Small intestine (tissue), 7 donors: ENCODE measurements around the gene SH2B2. TPM values are rescaled to one million over a fixed set of nuclear protein-coding genes. Genes with fewer than 3 reads are reported as not detected.

Experiments used
- DNase-seq, 2 donors: peaks; one replicate each; pipeline versions ENCODE4 v3.0.0 to v3.0.0-alpha.2; 2013
- FAIRE-seq: peaks from 2 replicates; lab custom pipeline; 2012; peaks lifted over from hg19 to GRCh38; lab: Jason Lieb, UNC
- H3K27ac ChIP-seq, 3 donors: one replicate each; pipeline ENCODE4 v1.5.1; 2013; ENCODE audit warnings: low read length in 2 of 3, mild to moderate bottlenecking in 2 of 3, control low read depth in 1 of 3, inconsistent platforms in 1 of 3, low read depth in 1 of 3, moderate library complexity in 1 of 3
- H3K27me3 ChIP-seq, 3 donors: one replicate each; pipeline ENCODE4 v1.6.1; 2013; ENCODE audit warnings: low read length in 3 of 3, inconsistent platforms in 1 of 3; ENCODE audit not compliant: control insufficient read depth in 3 of 3, insufficient read depth in 3 of 3
- H3K36me3 ChIP-seq, 3 donors: one replicate each; pipeline ENCODE4 v1.6.1; 2013; ENCODE audit warnings: low read length in 3 of 3, inconsistent platforms in 1 of 3, low read depth in 1 of 3, mild to moderate bottlenecking in 1 of 3, moderate library complexity in 1 of 3; ENCODE audit not compliant: control insufficient read depth in 3 of 3, insufficient read depth in 2 of 3
- H3K4me1 ChIP-seq, 3 donors: one replicate each; pipeline ENCODE4 v1.6.1; 2013; ENCODE audit warnings: low read length in 2 of 3, inconsistent platforms in 1 of 3, low read depth in 1 of 3, mild to moderate bottlenecking in 1 of 3, moderate library complexity in 1 of 3; ENCODE audit not compliant: control insufficient read depth in 3 of 3, insufficient read depth in 2 of 3
- H3K4me3 ChIP-seq, 3 donors: one replicate each; pipeline ENCODE4 v1.5.1; 2013; ENCODE audit warnings: low read length in 3 of 3, control low read depth in 1 of 3, inconsistent platforms in 1 of 3, low read depth in 1 of 3, mild to moderate bottlenecking in 1 of 3, moderate library complexity in 1 of 3
- H3K9me3 ChIP-seq, 2 donors: one replicate each; pipeline ENCODE4 v1.6.1; 2013; ENCODE audit warnings: low read depth in 1 of 2, low read length in 1 of 2; ENCODE audit not compliant: control insufficient read depth in 2 of 2, insufficient read depth in 1 of 2
- WGBS, 3 donors: extraction: QIAGEN DNeasy Blood & Tissue Kit; methylation state at CpG; one replicate each; pipeline ENCODE4 v1.1.7; 2013; 5-methylcytosine and 5-hydroxymethylcytosine counted together
- polyA plus RNA-seq, 4 donors: library from polyadenylated mRNA; stranded (reverse) in 3 of 4; unstranded in 1 of 4; fragments of 200-250 nt in 3 of 4; fragments of 120-200 nt in 1 of 4; gene quantifications; one replicate each; pipeline versions ENCODE4 v1.2.1 to v1.2.3, GENCODE V29; 2013
- donor health status: healthy with polysubstance abuse.
- donor health status: control.
- donor health status: control.
- donor health status: Bipolar disorder and iron deficiency.
- donor health status: healthy.

SH2B2 gene
- polyA plus RNA-seq, 4 donors = 0.67 to 2.5 (median 1.6) TPM

DNA sequence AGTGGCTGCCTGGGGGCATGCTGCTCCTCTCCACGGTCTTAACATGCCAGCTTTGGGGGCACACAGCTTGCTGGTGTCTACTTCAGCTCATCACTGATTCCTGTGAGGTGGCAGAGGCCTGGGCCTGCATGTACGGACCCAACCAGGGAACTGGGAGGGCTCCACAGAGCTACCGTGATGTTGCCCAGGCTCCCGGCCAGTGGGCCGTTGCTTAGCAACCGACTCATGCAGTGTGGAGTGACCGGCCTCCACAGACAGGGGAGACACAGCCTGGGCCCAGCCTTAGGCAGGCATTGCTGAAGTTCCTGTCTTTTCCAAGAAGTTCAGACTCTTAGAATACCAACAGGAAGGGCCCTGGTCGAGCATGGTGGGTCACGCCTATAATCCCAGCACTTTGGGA is 25.8 kb upstream of the SH2B2 start:
- DNase-seq = no peak
- H3K27me3 ChIP-seq = no peaks in the 10 kb centered on the region
- H3K4me1 ChIP-seq = no peaks in the 10 kb centered on the region
- H3K27ac ChIP-seq = no peak overlapping the region
- FAIRE-seq = no peak
- no peak overlapping the region for H3K4me3 ChIP-seq
- peaks cover 0 to 11% (median 0%) of the 10 kb centered on the region in 3 donors for H3K36me3 ChIP-seq
- WGBS, 3 donors = 69 to 87% (median 76%) methylated on average over 9 of the region's 9 CpGs
- peaks cover 0 to 2% of the 10 kb centered on the region in 2 donors for H3K9me3 ChIP-seq

DNA sequence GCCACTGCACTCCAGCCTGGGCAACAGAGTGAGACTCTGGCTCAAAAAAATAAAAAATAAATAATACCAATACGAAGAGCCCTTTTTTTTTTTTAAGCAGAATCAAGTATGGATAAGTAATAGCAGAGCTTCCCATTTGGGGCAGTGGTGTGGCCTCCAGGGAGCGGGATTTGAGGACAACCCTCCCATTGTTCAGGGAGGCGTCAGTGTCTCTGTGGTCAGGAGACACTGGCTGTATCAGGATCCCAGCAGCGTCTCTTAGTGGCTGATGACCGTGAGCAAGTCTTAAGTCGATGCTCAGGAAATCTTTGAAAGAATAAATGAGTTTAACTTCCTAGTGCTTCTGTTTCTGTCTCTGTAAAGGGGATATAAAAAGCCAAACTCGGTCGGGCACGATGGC is 25.2 kb upstream of the SH2B2 start:
- Histone ChIP-seq H3K27me3 (no peaks in the 10 kb centered on the region), H3K36me3 (peaks cover 0 to 9% (median 0%) of the 10 kb centered on the region in 3 donors), H3K9me3 (peaks cover 0 to under 1% of the 10 kb centered on the region in 2 donors), H3K4me1 (no peaks in the 10 kb centered on the region), H3K4me3 (no peak overlapping the region), H3K27ac (no peak overlapping the region)
- DNase-seq (no peak), FAIRE-seq (no peak)
- 80 to 88% (median 85%) methylated on average over 9 of the region's 9 CpGs for WGBS, 3 donors

GRCh38 chr7:102262546-102262945 is 24.1 kb upstream of the SH2B2 start:
- DNase-seq (no peak), FAIRE-seq (no peak)
- H3K36me3 ChIP-seq = peaks cover 0 to 4% (median 0%) of the 10 kb centered on the region in 3 donors
- no peak overlapping the region for H3K4me3 ChIP-seq
- no peak overlapping the region for H3K27ac ChIP-seq
- no peaks in the 10 kb centered on the region for H3K4me1 ChIP-seq
- no peaks in the 10 kb centered on the region for H3K9me3 ChIP-seq
- 88 to 94% (median 88%) methylated on average over 13 of the region's 13 CpGs for WGBS, 3 donors
- no peaks in the 10 kb centered on the region for H3K27me3 ChIP-seq

GRCh38 chr7:102264367-102264891 is 22.2 kb upstream of the SH2B2 start:
- no peaks in the 10 kb centered on the region for H3K4me1 ChIP-seq
- H3K27me3 ChIP-seq = no peaks in the 10 kb centered on the region
- H3K27ac ChIP-seq = no peak overlapping the region
- H3K36me3 ChIP-seq = no peaks in the 10 kb centered on the region
- 73 to 87% (median 80%) methylated on average over 13 of the region's 13 CpGs for WGBS, 3 donors
- DNase-seq (no peak), FAIRE-seq (no peak)
- H3K4me3 ChIP-seq = no peak overlapping the region
- no peaks in the 10 kb centered on the region for H3K9me3 ChIP-seq

- H3K9me3 ChIP-seq = no peaks in the 10 kb centered on the region
- FAIRE-seq = no peak
- no peaks in the 10 kb centered on the region for H3K4me1 ChIP-seq
- no peaks in the 10 kb centered on the region for H3K36me3 ChIP-seq
- 79 to 92% (median 91%) methylated on average over 14 of the region's 14 CpGs for WGBS, 3 donors
- H3K27me3 ChIP-seq = no peaks in the 10 kb centered on the region
- DNase-seq = no peak
- H3K4me3 ChIP-seq = no peak overlapping the region
- no peak overlapping the region for H3K27ac ChIP-seq
These were observed 20.1 kb upstream of the SH2B2 start for GRCh38 chr7:102266541-102266940.

- Histone ChIP-seq H3K36me3 (no peaks in the 10 kb centered on the region), H3K27ac (no peak overlapping the region), H3K4me3 (no peak overlapping the region), H3K27me3 (no peaks in the 10 kb centered on the region), H3K4me1 (peaks cover 0 to 14% (median 0%) of the 10 kb centered on the region in 3 donors), H3K9me3 (no peaks in the 10 kb centered on the region)
- FAIRE-seq (no peak), DNase-seq (no peak)
- 75 to 84% (median 79%) methylated on average over 10 of the region's 10 CpGs for WGBS, 3 donors
These were observed 18.0 kb upstream of the SH2B2 start for GRCh38 chr7:102268635-102269034.

DNA sequence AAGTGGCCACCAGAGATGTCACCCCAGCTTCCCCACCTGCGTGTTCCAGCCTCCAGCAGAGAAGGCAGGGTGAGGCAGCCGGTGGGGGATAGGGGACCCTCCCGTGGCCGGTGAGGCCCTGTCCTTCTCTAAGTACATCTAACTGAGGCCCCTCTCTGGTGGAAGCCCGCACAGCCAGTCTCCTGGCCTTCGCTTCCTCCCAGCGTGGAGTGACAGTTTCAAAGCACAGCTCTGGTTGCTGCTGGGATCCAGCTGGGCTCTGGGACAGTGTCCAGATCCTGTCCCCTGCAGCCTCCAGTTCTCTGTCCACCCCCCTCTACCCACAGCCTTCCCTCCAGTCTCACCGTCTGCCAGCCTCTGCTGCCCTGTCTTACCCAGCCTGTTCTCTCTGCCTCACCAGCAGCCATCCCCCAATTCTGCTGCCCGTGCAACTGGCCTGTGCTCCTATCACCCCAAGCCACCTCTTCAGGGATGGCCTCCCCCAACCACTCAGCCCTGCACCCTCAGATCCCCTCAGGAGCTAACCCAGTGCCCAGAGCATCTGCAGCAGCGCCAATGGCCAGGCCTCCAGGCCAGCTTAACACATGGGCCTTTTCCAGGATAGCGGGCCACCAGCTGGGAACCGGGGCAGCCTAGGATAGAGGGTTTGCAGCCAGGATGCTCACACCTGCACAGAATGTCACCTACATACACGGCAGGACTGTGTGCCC is 16.3 kb upstream of the SH2B2 start:
- H3K36me3 ChIP-seq = peaks cover 0 to 8% (median 0%) of the 10 kb centered on the region in 3 donors
- H3K27ac ChIP-seq = no peak overlapping the region
- no peaks in the 10 kb centered on the region for H3K27me3 ChIP-seq
- FAIRE-seq = no peak
- peaks cover 0 to 16% (median 0%) of the 10 kb centered on the region in 3 donors for H3K4me1 ChIP-seq
- 76 to 79% (median 78%) methylated on average over 12 to 13 of the region's 13 CpGs for WGBS, 3 donors
- DNase-seq = no peak
- no peaks in the 10 kb centered on the region for H3K9me3 ChIP-seq
- H3K4me3 ChIP-seq = no peak overlapping the region

- Histone ChIP-seq H3K36me3 (peaks cover 0 to 10% (median 0%) of the 10 kb centered on the region in 3 donors), H3K4me1 (peaks cover 0 to 16% (median 0%) of the 10 kb centered on the region in 3 donors), H3K4me3 (no peak overlapping the region), H3K27me3 (no peaks in the 10 kb centered on the region), H3K27ac (no peak overlapping the region), H3K9me3 (no peaks in the 10 kb centered on the region)
- no peak for FAIRE-seq
- 92 to 93% (median 93%) methylated on average over 10 of the region's 10 CpGs for WGBS, 3 donors
- no peak for DNase-seq
These were observed 15.4 kb upstream of the SH2B2 start for GRCh38 chr7:102271158-102271798.
